T-helper 1 cell treated with Interleukin-12 subunit alpha and Interleukin-12 subunit beta and Interleukin-4 antibody, amounts not matched to agents 30 ng/mL and 1 ng/mL, for 36 hours (primary cell): ENCODE results near the gene CD14. TPM values are rescaled to one million over a fixed set of nuclear protein-coding genes. Genes with fewer than 3 reads are reported as not detected.
"Not testable (repeated sequence)": the region's sequence is repeated elsewhere in the genome, so short reads cannot be mapped to it uniquely, and the experiment has no call there.

ENCODE experiments used
- intact Hi-C: fragments of 100-400 bp; cut with micrococcal nuclease; formaldehyde crosslinking; loops from one replicate; pipeline ENCODE4 v1.15.1; 2024
- total RNA-seq: library from RNA; stranded (reverse); gene quantifications from 2 replicates; pipeline ENCODE4 v1.2.3, GENCODE V29; 2022

Gene CD14
- total RNA-seq, 1 donor from 2014 or later, result 0.51 TPM

- intact Hi-C loops, result no loop called here
Measured at GRCh38 chr5:140596321-140596741, 36.6 kb downstream of the CD14 start.

GRCh38 chr5:140595538-140596300 is 37.3 kb downstream of the CD14 start:
- intact Hi-C loops, result no loop called here

GRCh38 chr5:140594169-140594568 is 38.8 kb downstream of the CD14 start:
- intact Hi-C loops, result no loop called here

- intact Hi-C loops, result not testable (repeated sequence)
Measured at GRCh38 chr5:140593070-140593469, 39.9 kb downstream of the CD14 start.

- intact Hi-C loops, result no loop called here
Measured at GRCh38 chr5:140591747-140592372, 41.1 kb downstream of the CD14 start.

GRCh38 chr5:140590861-140591260 is 42.1 kb downstream of the CD14 start:
- intact Hi-C loops, result no loop called here

- intact Hi-C loops, result no loop called here
Measured at GRCh38 chr5:140588311-140589070, 44.5 kb downstream of the CD14 start.

- intact Hi-C loops, result no loop called here
Measured at GRCh38 chr5:140587495-140587894, 45.5 kb downstream of the CD14 start.

Other genes starting within 250 kb of the CD14 start
- gene ANKHD1, start 231.3 kb downstream of the CD14 start, total RNA-seq, result 140 and 165 TPM in 2 replicates
- gene EIF4EBP3, start 85.5 kb downstream of the CD14 start, total RNA-seq, result 9.4 and 10.3 TPM in 2 replicates
- gene SRA1, start 75.7 kb downstream of the CD14 start, total RNA-seq, result 45.2 and 47.9 TPM in 2 replicates
- 26.5 and 28.4 TPM in 2 replicates for gene APBB3, start 68.6 kb downstream of the CD14 start, total RNA-seq
- 87.0 and 96.5 TPM in 2 replicates for gene SLC35A4, start 68.3 kb downstream of the CD14 start, total RNA-seq
- gene TMCO6, start 6.3 kb upstream of the CD14 start, total RNA-seq, result 25.6 and 28.6 TPM in 2 replicates
- gene NDUFA2, start 14.5 kb upstream of the CD14 start, total RNA-seq, result 67.9 and 72.9 TPM in 2 replicates
- 117 and 120 TPM in 2 replicates for gene IK, start 14.7 kb upstream of the CD14 start, total RNA-seq
- 33.0 and 35.7 TPM in 2 replicates for gene WDR55, start 31.7 kb upstream of the CD14 start, total RNA-seq
- gene DND1, start 40.4 kb upstream of the CD14 start, total RNA-seq, result 3.9 and 4.5 TPM in 2 replicates
- gene HARS1, start 58.2 kb upstream of the CD14 start, total RNA-seq, result 92.9 and 96.9 TPM in 2 replicates
- 32.0 and 34.6 TPM in 2 replicates for gene HARS2, start 58.3 kb upstream of the CD14 start, total RNA-seq
- gene ZMAT2, start 67.3 kb upstream of the CD14 start, total RNA-seq, result 62.0 and 63.3 TPM in 2 replicates
- not detected in 2 replicates for gene PCDHA1, start 153.0 kb upstream of the CD14 start, total RNA-seq
- gene PCDHA2, start 161.7 kb upstream of the CD14 start, total RNA-seq, result not detected in 2 replicates
- not detected in 2 replicates for gene PCDHA3, start 167.9 kb upstream of the CD14 start, total RNA-seq
- not detected in 2 replicates for gene PCDHA4, start 173.9 kb upstream of the CD14 start, total RNA-seq
- gene PCDHA5, start 188.4 kb upstream of the CD14 start, total RNA-seq, result not detected in 2 replicates
- gene PCDHA6, start 194.8 kb upstream of the CD14 start, total RNA-seq, result not detected in 2 replicates
- gene PCDHA7, start 201.1 kb upstream of the CD14 start, total RNA-seq, result not detected in 2 replicates
- not detected in 2 replicates for gene PCDHA8, start 208.0 kb upstream of the CD14 start, total RNA-seq
- gene PCDHA9, start 215.2 kb upstream of the CD14 start, total RNA-seq, result not detected in 2 replicates
- not detected in 2 replicates for gene PCDHA10, start 222.7 kb upstream of the CD14 start, total RNA-seq
- gene PCDHA11, start 235.8 kb upstream of the CD14 start, total RNA-seq, result not detected in 2 replicates
- not detected in 2 replicates for gene PCDHA12, start 242.1 kb upstream of the CD14 start, total RNA-seq
- gene PCDHA13, start 248.9 kb upstream of the CD14 start, total RNA-seq, result not detected in 2 replicates